GM12878 (cell line): ENCODE data around the gene ZNF317. TPM values are rescaled to one million over a fixed set of nuclear protein-coding genes. Genes with fewer than 3 reads are reported as not detected.

ENCODE experiments used
- ATAC-seq: fragments of 200-7000 bp; cut with Tn5 transposase; 3 replicates; pipeline ENCODE4 v1.9.1; 2020; ENCODE audit warnings: mild to moderate bottlenecking, moderate library complexity
- BruUV-seq: library from RNA; stranded (reverse); fragments of 400-500 nt; replicated peaks from 2 replicates; lab custom pipeline; 2021; lab: Mats Ljungman, UMichigan
- CTCF ChIA-PET: fragments of 300-600 bp; sonication (Branson Sonifier 250); formaldehyde crosslinking; extraction: SDS; loops from one replicate; lab custom pipeline; 2021; ENCODE audit warnings: inconsistent platforms; lab: Yijun Ruan, JAX
- POLR2A ChIA-PET: fragments of 350-600 bp; formaldehyde crosslinking; extraction: SDS; loops from one replicate; lab custom pipeline; 2021; ENCODE audit warnings: inconsistent platforms; lab: Charles Lee
- RAD21 ChIA-PET: fragments of 300-600 bp; sonication (Branson Sonifier 250); formaldehyde crosslinking; loops from one replicate; lab custom pipeline; 2023; ENCODE audit warnings: antibody characterized with exemption; ENCODE audit not compliant: unreplicated experiment; lab: Charles Lee
- SMC1A ChIA-PET: fragments of 300-600 bp; sonication (Branson Sonifier 250); formaldehyde crosslinking; loops from one replicate; lab custom pipeline; 2023; ENCODE audit not compliant: unreplicated experiment, uncharacterized antibody; lab: Charles Lee
- DNase-seq: peaks from one replicate; pipeline ENCODE4 v3.0.0-alpha.2; 2011; ENCODE audit warnings: low read depth, low spot score
- FAIRE-seq: peaks from 3 replicates; lab custom pipeline; 2011; peaks lifted over from hg19 to GRCh38; lab: Jason Lieb, UNC
- H2AFZ ChIP-seq: 2 replicates; pipeline ENCODE4 v1.6.0; 2011; ENCODE audit warnings: low read depth, low read length, control low read depth; ENCODE audit not compliant: control insufficient read depth
- H3K27ac ChIP-seq: 2 replicates; pipeline ENCODE4 v1.5.1; 2011; ENCODE audit warnings: control low read depth; ENCODE audit not compliant: control insufficient read depth, insufficient read depth
- H3K27me3 ChIP-seq, 2 experiments: replicated peaks in 1 of 2; 2 replicates each; pipeline versions ENCODE4 v1.6.0 to v1.6.1; 2011; ENCODE audit warnings: low read length in 1 of 2; ENCODE audit not compliant: control insufficient read depth in 2 of 2, insufficient read depth in 2 of 2
- H3K36me3 ChIP-seq, 2 experiments: 2 replicates each; pipeline ENCODE4 v1.5.1; 2011; ENCODE audit warnings: low read length in 1 of 2; ENCODE audit not compliant: control insufficient read depth in 2 of 2, insufficient read depth in 2 of 2
- H3K4me1 ChIP-seq: 2 replicates; pipeline ENCODE4 v1.6.1; 2011; ENCODE audit warnings: mild to moderate bottlenecking, low read length, moderate library complexity, mixed read lengths; ENCODE audit not compliant: control insufficient read depth, insufficient read depth
- H3K4me2 ChIP-seq: 2 replicates; pipeline ENCODE4 v1.6.0; 2011; ENCODE audit warnings: control low read depth; ENCODE audit not compliant: control insufficient read depth, insufficient read depth
- H3K4me3 ChIP-seq: fragments of 200-600 bp; sonication (generic); 2 replicates; pipeline ENCODE4 v1.5.1; 2016
- H3K79me2 ChIP-seq: 2 replicates; pipeline ENCODE4 v1.6.0; 2011; ENCODE audit warnings: low read length; ENCODE audit not compliant: control insufficient read depth, insufficient read depth
- H3K9ac ChIP-seq: 2 replicates; pipeline ENCODE4 v1.8.0; 2011; ENCODE audit warnings: low read length, control low read depth, mixed read lengths; ENCODE audit not compliant: control insufficient read depth, insufficient read depth
- H3K9me3 ChIP-seq: replicated peaks from 3 replicates; pipeline ENCODE4 v1.5.1; 2011; ENCODE audit warnings: mild to moderate bottlenecking, low read length; ENCODE audit not compliant: control insufficient read depth, insufficient read depth
- H4K20me1 ChIP-seq: 2 replicates; pipeline ENCODE4 v1.6.0; 2011; ENCODE audit not compliant: control insufficient read depth, insufficient read depth
- CBFB ChIP-seq: IDR thresholded peaks from 2 replicates; pipeline ENCODE4 v1.6.1; 2016; ENCODE audit warnings: antibody characterized with exemption, low read depth
- EP300 ChIP-seq, 2 experiments: fragments of 150-350 bp in 1 of 2; IDR thresholded peaks; 2 replicates each; pipeline ENCODE4 v1.6.1; 2011 to 2012; ENCODE audit warnings: low read depth in 2 of 2, low read length in 2 of 2, borderline replicate concordance in 1 of 2, improper control_type of control experiment in 1 of 2, inconsistent platforms in 1 of 2; ENCODE audit not compliant: control insufficient read depth in 1 of 2
- ETV6 ChIP-seq, 2 experiments: fragments of 450-650 bp in 1 of 2; IDR thresholded peaks in 1 of 2; conservative IDR thresholded peaks in 1 of 2; 2 replicates each; pipeline ENCODE4 v1.6.1; 2014; ENCODE audit warnings: antibody characterized with exemption in 1 of 2, borderline replicate concordance in 1 of 2, low read depth in 1 of 2, mild to moderate bottlenecking in 1 of 2, moderate library complexity in 1 of 2
- HDGF ChIP-seq: fragments of 450-650 bp; IDR thresholded peaks from 2 replicates; pipeline ENCODE4 v1.6.1; 2016; ENCODE audit warnings: antibody characterized with exemption
- IKZF1 ChIP-seq: fragments of 450-650 bp; conservative IDR thresholded peaks from 2 replicates; pipeline ENCODE4 v1.6.1; 2017; ENCODE audit warnings: antibody characterized with exemption, mild to moderate bottlenecking
- MEF2B ChIP-seq: fragments of 450-650 bp; IDR thresholded peaks from 2 replicates; pipeline ENCODE4 v1.6.1; 2018; ENCODE audit warnings: mild to moderate bottlenecking, moderate library complexity; ENCODE audit not compliant: partially characterized antibody, poor library complexity, severe bottlenecking
- POLR2AphosphoS5 ChIP-seq: IDR thresholded peaks from 2 replicates; pipeline ENCODE4 v1.6.1; 2011; ENCODE audit warnings: mild to moderate bottlenecking, low read length, inconsistent platforms
- SPI1 ChIP-seq: IDR thresholded peaks from 2 replicates; pipeline ENCODE4 v1.6.1; 2011; ENCODE audit warnings: low read depth, mild to moderate bottlenecking, low read length, moderate library complexity, borderline replicate concordance; ENCODE audit not compliant: insufficient read depth
- STAT3 ChIP-seq: IDR thresholded peaks from 2 replicates; pipeline ENCODE4 v1.6.1; 2011; ENCODE audit warnings: low read depth, low read length, improper control_type of control experiment
- TCF12 ChIP-seq: IDR thresholded peaks from 2 replicates; pipeline ENCODE4 v1.6.1; 2011; ENCODE audit warnings: low read depth, mild to moderate bottlenecking, low read length
- ZSCAN29 ChIP-seq: fragments of 450-650 bp; IDR thresholded peaks from 2 replicates; pipeline ENCODE4 v1.6.1; 2017; ENCODE audit warnings: mild to moderate bottlenecking, moderate library complexity
- WGBS: methylation state at CpG from one replicate; pipeline ENCODE4 v1.1.6; 2016; ENCODE audit warnings: low lambda C conversion rate; ENCODE audit not compliant: insufficient replicate concordance, insufficient coverage; ENCODE audit errors: missing lambda C conversion rate; 5-methylcytosine and 5-hydroxymethylcytosine counted together
- in situ Hi-C: fragments of 300-500 bp; cut with MboI; formaldehyde crosslinking; loops from 9 replicates; pipeline ENCODE4 v1.14.3; 2018; ENCODE audit warnings: mixed read lengths
- intact Hi-C: fragments of 100-400 bp; cut with micrococcal nuclease; formaldehyde crosslinking; loops from one replicate; pipeline ENCODE4 v1.14.2; 2022; ENCODE audit not compliant: unreplicated experiment
- polyA plus RNA-seq, 11 experiments: library from polyadenylated mRNA; depleted of rRNA in 4 of 11; unstranded in 6 of 11; stranded (reverse) in 5 of 11; fragments of >200 nt; fragmentation: Nextera tagmentation in 4 of 11; fragmentation: Illumina TruSeq in 1 of 11; extraction: Ambion mirVana in 4 of 11; extraction: Trizol in 1 of 11; gene quantifications; 1 replicate in 1 of 11; 2 replicates in 10 of 11; pipeline versions ENCODE4 v1.2.1 to v1.2.3, GENCODE V29; 2011 to 2016; ENCODE audit warnings: inconsistent platforms in 2 of 11, missing spikeins in 2 of 11, low read depth in 1 of 11
- total RNA-seq, 4 experiments: library from RNA; depleted of rRNA in 3 of 4; stranded (reverse); fragments of >200 nt in 3 of 4; fragmentation: Illumina TruSeq in 1 of 4; extraction: Trizol in 1 of 4; gene quantifications; 2 replicates each; pipeline versions ENCODE4 v1.2.1 to v1.2.3, GENCODE V29; 2013 to 2021
- TF ChIP-seq, protein P1 (sequence below): IDR thresholded peaks from 2 replicates; pipeline ENCODE4 v1.6.1; 2012; ENCODE audit warnings: low read depth, low read length, improper control_type of control experiment
- TF ChIP-seq, protein P2 (sequence below): fragments of 450-650 bp; IDR thresholded peaks from 2 replicates; pipeline ENCODE4 v1.6.1; 2017; ENCODE audit warnings: mild to moderate bottlenecking, moderate library complexity
- TF ChIP-seq, protein P3 (sequence below): fragments of 450-650 bp; IDR thresholded peaks from 2 replicates; pipeline ENCODE4 v1.6.1; 2016; ENCODE audit warnings: mild to moderate bottlenecking
- TF ChIP-seq, protein P4 (sequence below): fragments of 450-650 bp; IDR thresholded peaks from 2 replicates; pipeline ENCODE4 v1.6.1; 2014; ENCODE audit warnings: mild to moderate bottlenecking

Gene ZNF317
- total and polyA plus RNA-seq, 10 of the 15 experiments (the other 5 are each of a cell fraction or from before 2014, with no cell fraction given): 22.7 to 39.4 (median 32.6) TPM

DNA sequence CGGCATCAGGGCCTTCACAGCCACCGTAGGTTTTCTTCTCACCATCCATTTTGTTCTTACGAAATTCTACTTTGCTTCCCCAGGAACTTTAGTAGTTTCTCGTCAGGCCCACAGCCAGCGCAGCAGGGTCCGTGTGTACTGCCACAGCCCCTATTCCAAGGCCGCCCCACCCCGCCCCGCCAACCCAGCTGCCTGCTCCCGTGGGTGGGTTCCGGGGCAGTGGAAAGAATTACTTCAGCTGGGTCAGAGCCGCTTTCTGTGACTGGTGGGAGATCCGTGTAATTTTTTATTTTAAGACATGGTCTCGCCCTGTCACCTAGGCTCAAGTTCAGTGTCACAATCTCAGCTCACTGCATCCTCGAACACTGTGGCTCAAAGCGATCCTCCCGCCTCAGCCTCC lies 42.8 kb downstream of the ZNF317 start:
- ATAC-seq: no peak
- no TSS peak for BruUV-seq

More for the DNA sequence above, 42.8 kb downstream of the ZNF317 start:
- no peaks in the 10 kb centered on the region for H4K20me1 ChIP-seq
- CTCF ChIA-PET: no interaction called here
- RAD21 ChIA-PET: no interaction called here
- intact Hi-C loops (no loop called here), in situ Hi-C loops (no loop called here)
- no peak overlapping the region for H3K4me2 ChIP-seq
- no peaks in the 10 kb centered on the region; the same call in 2 of the 3 replicates for H3K9me3 ChIP-seq
- no peaks in the 10 kb centered on the region for H3K27me3 ChIP-seq
- SMC1A ChIA-PET: no interaction called here
- no peaks in the 10 kb centered on the region for H3K79me2 ChIP-seq
- no peak overlapping the region for H3K9ac ChIP-seq
- H3K36me3 ChIP-seq: no peaks in the 10 kb centered on the region
- H3K27ac ChIP-seq: no peak overlapping the region
- WGBS: 60% methylated on average over 15 of the region's 17 CpGs
- TF ChIP-seq POLR2AphosphoS5 (no peak), HDGF (no peak), ETV6 (conservative IDR thresholded peaks at IDR 0.05 in 1 of 2, IDR thresholded peaks at IDR 0.05 in 1 of 2; ENCODE audit: borderline replicate concordance in 1 of 2, low read depth in 1 of 2) (no peak), SPI1 (no peak), STAT3 (no peak), CBFB (no peak), ZSCAN29 (no peak), EP300 (IDR thresholded peaks at IDR 0.05; ENCODE audit: borderline replicate concordance in 1 of 2, control insufficient read depth in 1 of 2, low read depth in 2 of 2, low read length in 2 of 2) (no peak), MEF2B (no peak), TCF12 (no peak), IKZF1 (no peak)
- TF ChIP-seq, protein P1, sequence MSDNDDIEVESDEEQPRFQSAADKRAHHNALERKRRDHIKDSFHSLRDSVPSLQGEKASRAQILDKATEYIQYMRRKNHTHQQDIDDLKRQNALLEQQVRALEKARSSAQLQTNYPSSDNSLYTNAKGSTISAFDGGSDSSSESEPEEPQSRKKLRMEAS: no peak
- TF ChIP-seq, protein P2, sequence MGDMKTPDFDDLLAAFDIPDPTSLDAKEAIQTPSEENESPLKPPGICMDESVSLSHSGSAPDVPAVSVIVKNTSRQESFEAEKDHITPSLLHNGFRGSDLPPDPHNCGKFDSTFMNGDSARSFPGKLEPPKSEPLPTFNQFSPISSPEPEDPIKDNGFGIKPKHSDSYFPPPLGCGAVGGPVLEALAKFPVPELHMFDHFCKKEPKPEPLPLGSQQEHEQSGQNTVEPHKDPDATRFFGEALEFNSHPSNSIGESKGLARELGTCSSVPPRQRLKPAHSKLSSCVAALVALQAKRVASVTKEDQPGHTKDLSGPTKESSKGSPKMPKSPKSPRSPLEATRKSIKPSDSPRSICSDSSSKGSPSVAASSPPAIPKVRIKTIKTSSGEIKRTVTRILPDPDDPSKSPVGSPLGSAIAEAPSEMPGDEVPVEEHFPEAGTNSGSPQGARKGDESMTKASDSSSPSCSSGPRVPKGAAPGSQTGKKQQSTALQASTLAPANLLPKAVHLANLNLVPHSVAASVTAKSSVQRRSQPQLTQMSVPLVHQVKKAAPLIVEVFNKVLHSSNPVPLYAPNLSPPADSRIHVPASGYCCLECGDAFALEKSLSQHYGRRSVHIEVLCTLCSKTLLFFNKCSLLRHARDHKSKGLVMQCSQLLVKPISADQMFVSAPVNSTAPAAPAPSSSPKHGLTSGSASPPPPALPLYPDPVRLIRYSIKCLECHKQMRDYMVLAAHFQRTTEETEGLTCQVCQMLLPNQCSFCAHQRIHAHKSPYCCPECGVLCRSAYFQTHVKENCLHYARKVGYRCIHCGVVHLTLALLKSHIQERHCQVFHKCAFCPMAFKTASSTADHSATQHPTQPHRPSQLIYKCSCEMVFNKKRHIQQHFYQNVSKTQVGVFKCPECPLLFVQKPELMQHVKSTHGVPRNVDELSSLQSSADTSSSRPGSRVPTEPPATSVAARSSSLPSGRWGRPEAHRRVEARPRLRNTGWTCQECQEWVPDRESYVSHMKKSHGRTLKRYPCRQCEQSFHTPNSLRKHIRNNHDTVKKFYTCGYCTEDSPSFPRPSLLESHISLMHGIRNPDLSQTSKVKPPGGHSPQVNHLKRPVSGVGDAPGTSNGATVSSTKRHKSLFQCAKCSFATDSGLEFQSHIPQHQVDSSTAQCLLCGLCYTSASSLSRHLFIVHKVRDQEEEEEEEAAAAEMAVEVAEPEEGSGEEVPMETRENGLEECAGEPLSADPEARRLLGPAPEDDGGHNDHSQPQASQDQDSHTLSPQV: no peak
- TF ChIP-seq, protein P3, sequence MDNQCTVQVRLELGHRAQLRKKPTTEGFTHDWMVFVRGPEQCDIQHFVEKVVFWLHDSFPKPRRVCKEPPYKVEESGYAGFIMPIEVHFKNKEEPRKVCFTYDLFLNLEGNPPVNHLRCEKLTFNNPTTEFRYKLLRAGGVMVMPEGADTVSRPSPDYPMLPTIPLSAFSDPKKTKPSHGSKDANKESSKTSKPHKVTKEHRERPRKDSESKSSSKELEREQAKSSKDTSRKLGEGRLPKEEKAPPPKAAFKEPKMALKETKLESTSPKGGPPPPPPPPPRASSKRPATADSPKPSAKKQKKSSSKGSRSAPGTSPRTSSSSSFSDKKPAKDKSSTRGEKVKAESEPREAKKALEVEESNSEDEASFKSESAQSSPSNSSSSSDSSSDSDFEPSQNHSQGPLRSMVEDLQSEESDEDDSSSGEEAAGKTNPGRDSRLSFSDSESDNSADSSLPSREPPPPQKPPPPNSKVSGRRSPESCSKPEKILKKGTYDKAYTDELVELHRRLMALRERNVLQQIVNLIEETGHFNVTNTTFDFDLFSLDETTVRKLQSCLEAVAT: no peak
- TF ChIP-seq, protein P4, sequence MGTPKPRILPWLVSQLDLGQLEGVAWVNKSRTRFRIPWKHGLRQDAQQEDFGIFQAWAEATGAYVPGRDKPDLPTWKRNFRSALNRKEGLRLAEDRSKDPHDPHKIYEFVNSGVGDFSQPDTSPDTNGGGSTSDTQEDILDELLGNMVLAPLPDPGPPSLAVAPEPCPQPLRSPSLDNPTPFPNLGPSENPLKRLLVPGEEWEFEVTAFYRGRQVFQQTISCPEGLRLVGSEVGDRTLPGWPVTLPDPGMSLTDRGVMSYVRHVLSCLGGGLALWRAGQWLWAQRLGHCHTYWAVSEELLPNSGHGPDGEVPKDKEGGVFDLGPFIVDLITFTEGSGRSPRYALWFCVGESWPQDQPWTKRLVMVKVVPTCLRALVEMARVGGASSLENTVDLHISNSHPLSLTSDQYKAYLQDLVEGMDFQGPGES: no peak
- no peak overlapping the region for H3K4me3 ChIP-seq
- no peaks in the 10 kb centered on the region for H3K4me1 ChIP-seq
- FAIRE-seq: no peak
- H2AFZ ChIP-seq: no peak overlapping the region
- DNase-seq: no peak
- POLR2A ChIA-PET: no interaction called here
